IPS-NIHi7 (cell line): Measurements from ENCODE around the gene RGS2.

ENCODE experiments used
- DNase-seq: peaks from one replicate; pipeline ENCODE4 v3.0.0; 2012; ENCODE audit warnings: mixed read lengths; ENCODE audit errors: extremely low spot score

Gene RGS2

GRCh38 chr1:192808518-192809306 is at the start of gene RGS2:
Gene RGS2 (plus strand): TSS chr1:192809039. CDS start chr1:192809072, 33 bp downstream.
- peak; percentile 96 for DNase-seq

- no peak for DNase-seq
Measured at GRCh38 chr1:192759104-192759503, 49.7 kb upstream of the RGS2 start.

- DNase-seq: no peak
Measured at GRCh38 chr1:192762265-192762664, 46.6 kb upstream of the RGS2 start.

GRCh38 chr1:192763243-192763642 is 45.6 kb upstream of the RGS2 start:
- DNase-seq: no peak

- DNase-seq: no peak
Measured at GRCh38 chr1:192763756-192764155, 45.1 kb upstream of the RGS2 start.

GRCh38 chr1:192764675-192765074 is 44.2 kb upstream of the RGS2 start:
- DNase-seq: no peak

GRCh38 chr1:192766009-192766625 is 42.7 kb upstream of the RGS2 start:
- DNase-seq: no peak

GRCh38 chr1:192766876-192767275 is 42.0 kb upstream of the RGS2 start:
- DNase-seq: peak; percentile 38

- DNase-seq: no peak
Measured at GRCh38 chr1:192767798-192768197, 41.0 kb upstream of the RGS2 start.

- DNase-seq: no peak
Measured at GRCh38 chr1:192768463-192768862, 40.4 kb upstream of the RGS2 start.

GRCh38 chr1:192771341-192771740 is 37.5 kb upstream of the RGS2 start:
- no peak for DNase-seq

- no peak for DNase-seq
Measured at GRCh38 chr1:192775631-192776030, 33.2 kb upstream of the RGS2 start.

- DNase-seq: no peak
Measured at GRCh38 chr1:192776206-192776605, 32.6 kb upstream of the RGS2 start.

GRCh38 chr1:192776998-192777397 is 31.8 kb upstream of the RGS2 start:
- no peak for DNase-seq

GRCh38 chr1:192783791-192784190 is 25.0 kb upstream of the RGS2 start:
- DNase-seq: no peak

- DNase-seq: no peak
Measured at GRCh38 chr1:192784397-192784796, 24.4 kb upstream of the RGS2 start.

- DNase-seq: no peak
Measured at GRCh38 chr1:192786576-192786975, 22.3 kb upstream of the RGS2 start.

- DNase-seq: peak; percentile 37
Measured at GRCh38 chr1:192787914-192788585, 20.8 kb upstream of the RGS2 start.

- no peak for DNase-seq
Measured at GRCh38 chr1:192789871-192790270, 19.0 kb upstream of the RGS2 start.

GRCh38 chr1:192792628-192793027 is 16.2 kb upstream of the RGS2 start:
- no peak for DNase-seq

- DNase-seq: no peak
Measured at GRCh38 chr1:192793983-192794767, 14.7 kb upstream of the RGS2 start.

- DNase-seq: no peak
Measured at GRCh38 chr1:192794768-192795035, 14.1 kb upstream of the RGS2 start.
